Type B pancreatic cell (in vitro differentiated cells): ENCODE results near the gene CD244. TPM values are rescaled to one million over a fixed set of nuclear protein-coding genes. Genes with fewer than 3 reads are reported as not detected.
"Not testable (repeated sequence)": the region's sequence is repeated elsewhere in the genome, so short reads cannot be mapped to it uniquely, and the experiment has no call there.

Experiments
- DNase-seq: peaks from one replicate; pipeline ENCODE4 v3.0.0; 2021; ENCODE audit warnings: mixed read lengths; ENCODE audit not compliant: unreplicated experiment; ENCODE audit errors: extremely low spot score
- H3K27ac Mint-ChIP-seq: 2 replicates; pipeline ENCODE4 v1.8.0; 2021; ENCODE audit warnings: mild to moderate bottlenecking, mixed read lengths
- H3K27me3 Mint-ChIP-seq: 2 replicates; pipeline ENCODE4 v1.8.0; 2021; ENCODE audit warnings: mixed read lengths
- H3K36me3 Mint-ChIP-seq: 2 replicates; pipeline ENCODE4 v1.8.0; 2021; ENCODE audit warnings: mixed read lengths
- H3K4me1 Mint-ChIP-seq: one replicate; pipeline ENCODE4 v1.8.0; 2021; ENCODE audit warnings: mixed read lengths; ENCODE audit not compliant: unreplicated experiment
- H3K4me3 Mint-ChIP-seq: 2 replicates; pipeline ENCODE4 v1.8.0; 2021; ENCODE audit warnings: mild to moderate bottlenecking, mixed read lengths
- H3K9me3 Mint-ChIP-seq: 2 replicates; pipeline ENCODE4 v1.8.0; 2021; ENCODE audit warnings: mixed read lengths
- CTCF ChIP-seq: fragments of 200-600 bp; sonication (generic); conservative IDR thresholded peaks from 2 replicates; pipeline ENCODE4 v1.5.0; 2021; ENCODE audit warnings: antibody characterized with exemption, mild to moderate bottlenecking
- total RNA-seq: library from RNA; stranded (reverse); gene quantifications from 2 replicates; pipeline ENCODE4 v1.2.1, GENCODE V29; 2021; ENCODE audit warnings: low replicate concordance

CD244 gene
- total RNA-seq, 1 donor from 2014 or later: 0.56 TPM

DNA sequence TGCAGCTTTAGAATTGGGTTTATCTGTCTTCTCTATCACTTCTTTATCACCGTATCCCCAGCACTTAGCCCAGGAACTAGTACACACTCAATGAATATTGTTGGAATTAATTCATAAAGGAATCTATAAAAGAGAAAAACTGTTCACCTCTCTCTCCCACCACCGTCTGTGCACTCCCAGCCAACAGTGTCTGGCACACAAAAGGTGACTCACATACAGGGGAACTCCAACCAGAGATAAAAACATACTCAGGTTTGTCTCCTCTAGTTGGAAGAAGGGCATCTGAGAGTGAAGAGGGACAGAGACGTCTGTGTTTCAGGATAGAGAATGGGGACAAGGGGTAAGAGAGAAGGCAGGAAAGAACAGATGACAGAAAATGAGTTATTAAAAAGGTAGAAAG lies 12.2 kb upstream of the CD244 start:
- peaks cover 9% of the 10 kb centered on the region for H3K27me3 Mint-ChIP-seq
- no peaks in the 10 kb centered on the region for H3K4me1 Mint-ChIP-seq
- H3K9me3 Mint-ChIP-seq: no peaks in the 10 kb centered on the region
- TF ChIP-seq CTCF: no peak
- no peak overlapping the region for H3K4me3 Mint-ChIP-seq
- no peak for DNase-seq
- H3K36me3 Mint-ChIP-seq: no peaks in the 10 kb centered on the region
- no peak overlapping the region for H3K27ac Mint-ChIP-seq

GRCh38 chr1:160868141-160868540 lies 5.5 kb upstream of the CD244 start:
- H3K27me3 Mint-ChIP-seq: no peaks in the 10 kb centered on the region
- TF ChIP-seq CTCF: no peak
- H3K9me3 Mint-ChIP-seq: no peaks in the 10 kb centered on the region
- H3K27ac Mint-ChIP-seq: no peak overlapping the region
- no peak overlapping the region for H3K4me3 Mint-ChIP-seq
- H3K4me1 Mint-ChIP-seq: no peaks in the 10 kb centered on the region
- no peak for DNase-seq
- H3K36me3 Mint-ChIP-seq: no peaks in the 10 kb centered on the region

GRCh38 chr1:160867651-160868050 lies 5.0 kb upstream of the CD244 start:
- not testable (repeated sequence) for H3K27ac Mint-ChIP-seq, DNase-seq, H3K36me3 Mint-ChIP-seq, H3K4me3 Mint-ChIP-seq, H3K27me3 Mint-ChIP-seq, H3K4me1 Mint-ChIP-seq, H3K9me3 Mint-ChIP-seq

GRCh38 chr1:160866695-160867260 lies 4.1 kb upstream of the CD244 start:
- no peaks in the 10 kb centered on the region for H3K4me1 Mint-ChIP-seq
- H3K27ac Mint-ChIP-seq: no peak overlapping the region
- H3K27me3 Mint-ChIP-seq: no peaks in the 10 kb centered on the region
- no peak overlapping the region for H3K4me3 Mint-ChIP-seq
- TF ChIP-seq CTCF: no peak
- H3K9me3 Mint-ChIP-seq: no peaks in the 10 kb centered on the region
- H3K36me3 Mint-ChIP-seq: no peaks in the 10 kb centered on the region
- DNase-seq: no peak

DNA sequence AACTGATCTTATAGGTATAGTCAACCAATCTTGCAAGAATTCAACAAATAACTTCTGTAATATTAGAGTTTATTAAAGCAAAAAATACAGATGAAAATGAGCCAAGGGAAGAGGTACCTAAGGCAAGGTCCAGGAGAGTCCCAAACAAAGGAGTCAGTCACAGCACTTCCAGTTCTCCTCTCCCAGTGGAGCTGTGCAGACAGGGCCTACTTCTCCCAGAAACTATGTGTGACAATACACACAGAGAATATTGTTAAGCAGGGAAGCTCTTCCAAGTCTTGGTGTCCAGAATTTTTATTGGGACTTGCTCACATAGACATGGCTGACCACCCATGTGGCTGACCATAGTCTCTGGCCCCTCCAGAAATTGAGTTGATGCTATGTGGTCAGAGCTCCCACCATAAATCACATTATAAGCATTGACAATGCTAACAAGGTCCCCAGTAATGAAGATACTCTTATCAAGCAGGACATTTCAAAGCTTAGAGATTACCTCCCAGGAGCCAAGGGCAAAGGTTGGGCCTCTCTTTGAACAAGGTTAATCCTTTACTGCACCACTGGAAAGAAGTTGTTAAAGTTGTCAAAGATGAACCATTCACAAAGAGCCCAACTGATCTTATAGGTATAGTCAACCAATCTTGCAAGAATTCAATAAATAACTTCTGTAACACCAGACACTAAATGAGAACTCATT lies 3.5 kb upstream of the CD244 start:
- Mint-ChIP-seq H3K36me3 (no peaks in the 10 kb centered on the region), H3K4me3 (no peak overlapping the region), H3K4me1 (no peaks in the 10 kb centered on the region), H3K27ac (no peak overlapping the region), H3K27me3 (no peaks in the 10 kb centered on the region), H3K9me3 (no peaks in the 10 kb centered on the region)
- no peak for DNase-seq
- TF ChIP-seq CTCF: no peak

- no peaks in the 10 kb centered on the region for H3K4me1 Mint-ChIP-seq
- no peaks in the 10 kb centered on the region for H3K36me3 Mint-ChIP-seq
- H3K27me3 Mint-ChIP-seq: no peaks in the 10 kb centered on the region
- H3K4me3 Mint-ChIP-seq: no peak overlapping the region
- no peak overlapping the region for H3K27ac Mint-ChIP-seq
- no peak for TF ChIP-seq CTCF
- DNase-seq: no peak
- H3K9me3 Mint-ChIP-seq: no peaks in the 10 kb centered on the region
Measured at GRCh38 chr1:160865337-160865736, 2.6 kb upstream of the CD244 start.
